Stimulated activated CD8-positive, alpha-beta memory T cell treated with anti-CD3 and anti-CD28 coated beads, Interleukin-2, amount 100 ng/mL, for 48 hours (primary cell): ENCODE results near the gene KRTAP1-4.
"Not testable (repeated sequence)": the region's sequence is repeated elsewhere in the genome, so short reads cannot be mapped to it uniquely, and the experiment has no call there.

Experiments
- DNase-seq, 2 donors: peaks; one replicate each; pipeline ENCODE4 v3.0.0-alpha.2; 2020; ENCODE audit warnings: low read depth in 2 of 2

KRTAP1-4 gene

GRCh38 chr17:41029633-41030245, at the start of gene KRTAP1-4:
KRTAP1-4 (minus strand) TSS chr17:41030195; CDS start chr17:41030078, 117 bp downstream.
- DNase-seq: no peak

DNA sequence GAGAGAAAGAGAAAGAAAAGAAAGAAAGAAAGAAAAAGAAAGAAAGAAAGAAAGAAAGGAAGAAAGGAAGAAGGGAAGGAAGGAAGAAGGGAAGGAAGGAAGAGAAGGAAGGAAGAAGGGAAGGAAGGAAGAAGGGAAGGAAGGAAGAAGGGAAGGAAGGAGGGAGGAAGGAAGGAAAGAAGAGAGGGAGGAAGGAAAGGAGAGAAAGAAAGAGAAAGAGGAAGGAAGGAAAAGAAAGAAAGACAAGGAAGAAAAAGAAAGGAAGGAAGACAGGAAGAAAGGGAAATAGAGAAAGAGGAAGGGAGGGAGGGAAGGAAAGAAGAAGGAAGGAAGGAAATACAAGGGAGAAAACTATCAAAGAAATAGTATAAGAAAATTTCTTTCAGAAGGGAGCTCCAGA, 46.8 kb upstream of the KRTAP1-4 start:
- DNase-seq: no peak

DNA sequence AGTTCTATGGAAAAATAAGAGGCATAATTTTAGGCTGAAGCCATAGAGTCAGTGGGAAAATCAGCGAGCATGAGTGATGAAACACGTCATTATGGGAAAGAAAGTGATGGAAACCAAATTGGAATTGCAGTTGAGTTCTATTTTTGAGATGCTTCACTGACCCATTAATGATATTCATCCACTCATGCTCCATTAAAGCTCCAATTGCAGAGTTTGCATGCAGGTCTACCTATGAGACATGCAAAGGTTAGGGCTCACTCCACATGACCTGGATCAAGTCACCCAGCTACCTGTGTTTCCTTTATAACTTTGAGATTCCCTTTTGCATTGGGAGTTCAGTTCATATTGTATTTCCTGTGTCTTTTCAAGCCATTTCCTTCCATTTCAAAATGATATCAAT, 43.7 kb upstream of the KRTAP1-4 start:
- DNase-seq: no peak

DNA sequence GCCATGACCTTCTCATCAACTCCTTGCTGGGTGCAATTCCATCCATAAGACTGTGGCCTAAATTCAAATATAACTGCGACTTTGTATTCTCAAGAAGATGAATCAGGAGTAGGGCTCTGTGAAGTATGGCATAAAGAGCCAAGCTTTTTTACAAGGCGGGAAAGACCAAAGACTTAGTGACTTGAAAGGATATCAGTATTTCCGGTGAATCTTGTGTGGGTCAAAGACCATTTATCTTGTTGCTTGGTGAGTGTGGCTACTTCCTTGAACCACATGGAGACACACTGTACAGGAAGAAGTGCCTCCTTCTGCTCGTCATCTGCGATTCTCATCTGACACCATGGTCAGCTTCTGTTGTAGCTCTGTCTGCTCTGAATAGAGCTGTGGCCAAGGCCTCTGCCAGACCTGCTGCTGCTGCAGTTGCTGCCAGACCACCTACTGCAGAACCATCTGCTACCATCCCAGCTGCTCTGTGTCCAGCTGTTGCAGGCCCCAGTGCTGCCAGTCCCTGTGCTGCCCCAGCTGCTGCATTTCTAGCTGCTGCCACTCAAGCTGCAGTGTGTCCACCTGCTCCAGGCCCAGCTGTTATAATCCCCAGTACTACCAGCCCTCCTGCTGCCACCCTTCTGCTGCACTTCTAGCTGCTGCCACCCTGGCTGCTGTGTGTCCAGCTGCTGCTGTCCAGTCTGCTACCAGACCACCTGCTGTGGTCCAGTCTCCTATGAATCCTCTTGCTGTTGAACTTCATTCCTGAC, 41.8 kb upstream of the KRTAP1-4 start:
- no peak for DNase-seq

GRCh38 chr17:41069031-41069430, 39.0 kb upstream of the KRTAP1-4 start:
- no peak for DNase-seq

- DNase-seq: no peak
Measured at GRCh38 chr17:41067281-41067680, 37.3 kb upstream of the KRTAP1-4 start.

DNA sequence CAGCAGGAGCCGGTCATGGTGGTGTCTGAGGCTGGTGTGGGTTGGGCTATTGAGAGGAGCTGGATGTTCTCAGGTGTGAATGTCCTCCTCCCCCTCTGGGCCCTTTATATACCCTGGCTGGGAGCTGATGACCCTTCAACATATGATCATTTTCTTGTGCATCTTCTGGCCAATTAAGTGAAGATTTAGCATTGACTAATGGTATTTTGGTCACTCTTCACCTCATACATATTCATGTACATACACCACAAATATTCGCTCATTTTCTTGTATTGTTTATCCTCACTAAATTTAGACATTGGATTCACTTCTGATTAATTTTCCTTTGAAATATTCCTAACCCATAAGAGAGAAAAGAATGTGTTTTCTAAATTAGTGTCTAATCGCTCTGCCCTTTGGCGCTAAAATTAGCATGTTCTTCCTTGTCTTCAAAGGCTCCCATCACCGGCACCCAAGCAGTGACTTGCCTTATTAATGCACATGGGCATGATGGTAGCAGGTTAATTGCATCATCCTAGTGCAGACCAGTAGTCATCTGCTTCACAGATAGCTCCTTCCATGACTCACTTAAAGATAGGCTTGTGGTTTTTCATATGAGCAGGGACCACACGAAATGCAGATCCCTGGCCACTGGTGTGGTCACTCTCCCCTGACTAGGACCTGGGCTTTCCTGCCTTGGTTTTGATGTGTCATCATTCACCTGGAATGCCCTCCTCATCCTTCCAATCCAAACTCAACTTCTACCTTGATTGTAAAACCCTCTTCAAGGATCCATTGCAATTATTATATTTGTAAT, 36.0 kb upstream of the KRTAP1-4 start, which contains the start of gene KRTAP2-4:
TSS of gene KRTAP2-4 (minus strand) at position 51 of the 796 bp plus-strand sequence. CDS start at position 17, 34 bp downstream.
- DNase-seq: no peak

GRCh38 chr17:41065016-41065689, 35.2 kb upstream of the KRTAP1-4 start:
- not testable (repeated sequence) for DNase-seq

- no peak for DNase-seq
Measured at GRCh38 chr17:41064301-41064700, 34.3 kb upstream of the KRTAP1-4 start.

DNA sequence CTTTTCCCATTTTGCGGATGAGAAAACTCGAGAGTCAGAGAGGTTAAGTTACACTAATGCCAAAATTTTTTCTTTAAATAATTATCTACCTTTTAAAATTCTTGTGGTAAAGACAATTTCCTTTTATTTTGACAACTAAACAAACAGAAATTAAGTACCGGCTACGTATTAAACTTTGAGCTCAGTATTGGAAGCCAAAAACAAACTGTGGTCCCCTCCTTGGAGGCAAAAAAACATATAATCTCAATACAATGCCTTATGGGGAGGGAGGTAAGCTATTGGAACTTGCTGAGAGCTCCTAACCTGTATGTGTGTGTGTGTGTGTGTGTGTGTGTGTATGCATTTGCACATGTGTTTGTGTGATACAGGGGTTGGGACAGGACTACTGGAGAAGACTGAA, 33.5 kb upstream of the KRTAP1-4 start:
- no peak for DNase-seq

GRCh38 chr17:41061964-41062363, 32.0 kb upstream of the KRTAP1-4 start:
- no peak for DNase-seq

GRCh38 chr17:41060052-41060604, 30.1 kb upstream of the KRTAP1-4 start, which contains the start of gene KRTAP2-3:
KRTAP2-3 (minus strand) TSS chr17:41060114; CDS start chr17:41060050, 64 bp downstream.
- no peak for DNase-seq

GRCh38 chr17:41059276-41060051, 29.5 kb upstream of the KRTAP1-4 start:
- not testable (repeated sequence) for DNase-seq

DNA sequence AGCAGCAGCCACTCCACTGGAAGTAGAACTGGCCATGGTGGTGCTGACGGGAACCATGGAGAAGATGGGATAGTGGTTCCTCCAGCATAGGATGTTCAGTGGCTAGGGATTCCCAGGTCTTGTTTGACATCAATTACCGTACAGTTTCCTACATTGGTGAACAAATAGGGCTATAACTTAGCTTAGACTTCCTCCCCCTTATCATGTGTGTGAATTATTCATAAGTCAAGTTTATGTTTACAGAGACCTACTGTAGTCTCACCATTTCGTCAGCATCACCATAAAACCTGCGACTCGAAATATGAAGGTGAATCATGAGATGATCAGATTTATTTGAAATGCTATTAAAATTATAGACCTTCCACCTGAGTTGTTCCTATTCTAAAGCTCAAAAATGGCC, 28.7 kb upstream of the KRTAP1-4 start:
- DNase-seq: no peak

DNA sequence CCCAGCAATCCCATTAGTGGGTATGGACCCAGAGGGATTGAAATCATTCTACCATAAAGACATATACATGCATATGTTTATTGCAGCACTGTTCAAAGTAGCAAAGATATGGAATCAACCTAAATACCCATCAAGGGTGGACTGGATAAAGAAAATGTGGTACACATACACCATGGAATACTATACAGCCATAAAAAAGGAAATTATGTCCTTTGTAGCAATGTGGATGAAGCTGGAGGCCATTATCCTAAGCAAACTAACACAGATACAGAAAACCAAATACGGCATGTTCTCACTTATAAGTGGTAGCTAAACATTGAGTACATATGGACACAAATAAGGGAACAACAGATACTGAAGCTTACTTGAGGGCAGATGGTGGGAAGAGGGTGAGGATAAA, 27.6 kb upstream of the KRTAP1-4 start:
- no peak for DNase-seq

DNA sequence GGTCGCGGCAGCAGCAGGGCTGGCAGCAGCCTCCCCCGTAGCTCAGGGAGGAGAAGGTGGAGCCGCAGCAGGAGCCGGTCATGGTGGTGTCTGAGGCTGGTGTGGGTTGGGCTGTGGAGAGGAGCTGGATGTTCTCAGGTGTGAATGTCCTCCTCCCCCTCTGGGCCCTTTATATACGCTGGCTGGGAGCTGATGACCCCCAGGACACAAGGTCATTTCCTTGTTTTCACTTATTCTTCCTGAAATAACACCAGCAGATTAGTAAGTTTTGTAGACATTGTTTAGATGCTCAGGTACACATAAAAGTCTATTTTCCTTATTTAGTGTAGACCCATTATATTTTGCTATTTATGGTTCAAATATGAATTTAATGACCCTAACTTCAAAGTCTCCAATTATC, 25.1 kb upstream of the KRTAP1-4 start, which contains the start of gene KRTAP2-2:
TSS of gene KRTAP2-2 (minus strand) at position 101 of the 400 bp plus-strand sequence. CDS start at position 82, 19 bp downstream.
- not testable (repeated sequence) for DNase-seq

GRCh38 chr17:41054556-41054955, 24.6 kb upstream of the KRTAP1-4 start:
- not testable (repeated sequence) for DNase-seq

DNA sequence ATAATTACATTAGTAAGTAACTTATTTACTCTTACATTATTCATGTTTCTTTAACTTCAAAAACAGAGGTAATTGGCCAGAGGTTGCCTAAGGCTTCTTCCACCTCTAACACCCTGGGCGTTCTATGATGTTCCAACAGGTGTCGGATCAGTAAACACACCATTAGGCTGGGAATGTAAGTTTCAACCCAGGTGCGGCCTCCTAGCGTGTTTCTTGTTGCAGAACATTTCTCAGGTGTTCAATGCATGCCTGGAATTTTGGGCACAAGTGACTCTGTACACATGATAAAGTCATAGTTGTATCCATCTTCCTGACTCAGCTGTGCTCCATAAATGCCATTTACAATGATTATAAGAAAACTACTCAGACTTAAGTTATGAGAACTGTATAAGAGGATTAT, 24.0 kb upstream of the KRTAP1-4 start:
- no peak for DNase-seq

GRCh38 chr17:41052566-41052965, 22.6 kb upstream of the KRTAP1-4 start:
- DNase-seq: no peak

- DNase-seq: no peak
Measured at GRCh38 chr17:41049110-41049509, 19.1 kb upstream of the KRTAP1-4 start.
